Neural crest cell (in vitro differentiated cells): ENCODE data around the gene TOMM40L. TPM values are rescaled to one million over a fixed set of nuclear protein-coding genes. Genes with fewer than 3 reads are reported as not detected.
A peak's percentile ranks its signal among the peaks of the same experiment; 100 is the strongest.
"Not testable (repeated sequence)": the region's sequence is repeated elsewhere in the genome, so short reads cannot be mapped to it uniquely, and the experiment has no call there.

Source experiments
- DNase-seq: peaks from one replicate; pipeline ENCODE4 v3.0.0; 2021; ENCODE audit warnings: low read depth, mixed read lengths, low spot score
- H3K27ac Mint-ChIP-seq: one replicate; pipeline ENCODE4 v1.8.0; 2021; ENCODE audit warnings: mild to moderate bottlenecking, mixed read lengths; ENCODE audit not compliant: unreplicated experiment
- H3K27me3 Mint-ChIP-seq: 2 replicates; pipeline ENCODE4 v1.8.0; 2021; ENCODE audit warnings: low read depth, mild to moderate bottlenecking, mixed read lengths
- H3K36me3 Mint-ChIP-seq: 2 replicates; pipeline ENCODE4 v1.8.0; 2021; ENCODE audit warnings: low read depth, mild to moderate bottlenecking, mixed read lengths
- H3K4me1 Mint-ChIP-seq: 2 replicates; pipeline ENCODE4 v1.8.0; 2021; ENCODE audit warnings: mixed read lengths
- H3K4me3 Mint-ChIP-seq: one replicate; pipeline ENCODE4 v1.8.0; 2021; ENCODE audit warnings: mild to moderate bottlenecking, mixed read lengths
- H3K9me3 Mint-ChIP-seq: 2 replicates; pipeline ENCODE4 v1.8.0; 2021; ENCODE audit warnings: mixed read lengths
- total RNA-seq: library from RNA; stranded (reverse); gene quantifications from 2 replicates; pipeline ENCODE4 v1.2.1, GENCODE V29; 2021
- TF ChIP-seq, protein P1 (sequence below): fragments of 200-600 bp; sonication (generic); conservative IDR thresholded peaks from 2 replicates; pipeline ENCODE4 v1.5.0; 2021; ENCODE audit warnings: antibody characterized with exemption, mild to moderate bottlenecking

Gene TOMM40L
- total RNA-seq, 1 donor from 2014 or later, result 17.2 TPM

DNA sequence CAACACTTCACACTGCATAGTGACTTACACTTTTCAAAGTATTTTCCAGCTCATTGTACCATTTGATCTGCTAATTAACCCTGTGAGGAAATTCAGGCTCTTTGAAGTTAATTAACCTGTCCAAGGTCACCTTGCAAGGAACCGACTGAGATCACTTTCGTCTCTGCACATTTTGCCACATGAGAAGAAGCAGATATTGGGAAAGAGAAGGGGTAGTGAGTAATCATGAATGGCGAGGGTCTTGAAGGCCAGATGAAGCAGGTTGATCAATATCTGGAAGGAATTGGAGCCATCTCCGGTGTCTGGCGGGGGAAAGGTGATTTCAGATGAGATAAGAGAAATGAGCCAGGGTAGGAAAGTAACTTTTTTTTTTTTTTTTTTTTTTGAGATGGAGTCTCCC lies 5.9 kb upstream of the TOMM40L start:
- Mint-ChIP-seq H3K27ac (no peak overlapping the region), H3K9me3 (no peaks in the 10 kb centered on the region), H3K27me3 (no peaks in the 10 kb centered on the region), H3K4me1 (peaks cover 9% of the 10 kb centered on the region), H3K36me3 (peaks cover 3% of the 10 kb centered on the region), H3K4me3 (no peak overlapping the region)
- no peak for DNase-seq
- TF ChIP-seq, protein P1, sequence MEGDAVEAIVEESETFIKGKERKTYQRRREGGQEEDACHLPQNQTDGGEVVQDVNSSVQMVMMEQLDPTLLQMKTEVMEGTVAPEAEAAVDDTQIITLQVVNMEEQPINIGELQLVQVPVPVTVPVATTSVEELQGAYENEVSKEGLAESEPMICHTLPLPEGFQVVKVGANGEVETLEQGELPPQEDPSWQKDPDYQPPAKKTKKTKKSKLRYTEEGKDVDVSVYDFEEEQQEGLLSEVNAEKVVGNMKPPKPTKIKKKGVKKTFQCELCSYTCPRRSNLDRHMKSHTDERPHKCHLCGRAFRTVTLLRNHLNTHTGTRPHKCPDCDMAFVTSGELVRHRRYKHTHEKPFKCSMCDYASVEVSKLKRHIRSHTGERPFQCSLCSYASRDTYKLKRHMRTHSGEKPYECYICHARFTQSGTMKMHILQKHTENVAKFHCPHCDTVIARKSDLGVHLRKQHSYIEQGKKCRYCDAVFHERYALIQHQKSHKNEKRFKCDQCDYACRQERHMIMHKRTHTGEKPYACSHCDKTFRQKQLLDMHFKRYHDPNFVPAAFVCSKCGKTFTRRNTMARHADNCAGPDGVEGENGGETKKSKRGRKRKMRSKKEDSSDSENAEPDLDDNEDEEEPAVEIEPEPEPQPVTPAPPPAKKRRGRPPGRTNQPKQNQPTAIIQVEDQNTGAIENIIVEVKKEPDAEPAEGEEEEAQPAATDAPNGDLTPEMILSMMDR, result no peak

DNA sequence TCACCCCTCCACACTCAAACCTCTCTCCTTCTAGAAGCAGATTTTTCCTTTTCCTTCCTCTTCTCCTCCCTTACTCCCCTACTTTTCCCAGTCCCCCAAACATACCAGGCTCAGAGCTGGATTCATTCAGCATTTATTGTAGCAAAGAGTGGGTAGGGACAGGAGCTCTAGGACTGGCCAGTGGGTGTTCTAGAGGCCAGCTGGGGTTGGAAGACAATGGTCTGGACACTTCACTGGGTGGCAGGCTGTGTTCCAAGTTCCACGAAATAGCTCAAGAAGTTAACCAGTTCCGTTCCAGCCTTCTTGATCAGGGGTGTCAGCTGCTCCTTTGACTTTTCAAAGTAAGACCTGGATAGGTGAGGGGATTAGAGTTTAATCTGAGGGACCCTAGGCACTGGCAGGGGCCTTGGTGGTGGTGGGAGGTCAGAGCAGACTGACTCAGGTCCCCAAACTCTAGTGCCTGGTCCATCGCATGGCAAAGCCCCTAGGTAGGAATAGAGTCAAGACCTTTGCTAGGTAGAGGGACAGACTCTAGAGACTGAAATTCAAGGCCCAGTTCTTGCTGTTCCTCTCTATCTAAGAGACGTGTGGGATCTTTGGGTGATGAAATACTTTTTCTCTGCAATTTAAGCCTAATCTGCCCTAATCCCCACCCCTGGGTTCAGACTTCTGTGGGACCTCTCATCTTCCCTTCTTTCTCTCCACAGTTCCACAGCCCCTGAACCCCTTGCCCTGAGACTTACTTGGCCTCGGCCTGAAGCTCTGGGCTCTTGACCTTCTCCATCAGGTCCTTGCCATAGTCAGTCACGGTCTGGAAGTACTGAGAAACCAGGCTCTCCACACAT lies 3.5 kb upstream of the TOMM40L start:
- Mint-ChIP-seq H3K9me3 (peaks cover 6% of the 10 kb centered on the region), H3K27ac (no peak overlapping the region), H3K36me3 (no peaks in the 10 kb centered on the region), H3K27me3 (no peaks in the 10 kb centered on the region), H3K4me1 (peaks cover 22% of the 10 kb centered on the region), H3K4me3 (no peak overlapping the region)
- TF ChIP-seq, protein P1, result no peak
- no peak for DNase-seq

DNA sequence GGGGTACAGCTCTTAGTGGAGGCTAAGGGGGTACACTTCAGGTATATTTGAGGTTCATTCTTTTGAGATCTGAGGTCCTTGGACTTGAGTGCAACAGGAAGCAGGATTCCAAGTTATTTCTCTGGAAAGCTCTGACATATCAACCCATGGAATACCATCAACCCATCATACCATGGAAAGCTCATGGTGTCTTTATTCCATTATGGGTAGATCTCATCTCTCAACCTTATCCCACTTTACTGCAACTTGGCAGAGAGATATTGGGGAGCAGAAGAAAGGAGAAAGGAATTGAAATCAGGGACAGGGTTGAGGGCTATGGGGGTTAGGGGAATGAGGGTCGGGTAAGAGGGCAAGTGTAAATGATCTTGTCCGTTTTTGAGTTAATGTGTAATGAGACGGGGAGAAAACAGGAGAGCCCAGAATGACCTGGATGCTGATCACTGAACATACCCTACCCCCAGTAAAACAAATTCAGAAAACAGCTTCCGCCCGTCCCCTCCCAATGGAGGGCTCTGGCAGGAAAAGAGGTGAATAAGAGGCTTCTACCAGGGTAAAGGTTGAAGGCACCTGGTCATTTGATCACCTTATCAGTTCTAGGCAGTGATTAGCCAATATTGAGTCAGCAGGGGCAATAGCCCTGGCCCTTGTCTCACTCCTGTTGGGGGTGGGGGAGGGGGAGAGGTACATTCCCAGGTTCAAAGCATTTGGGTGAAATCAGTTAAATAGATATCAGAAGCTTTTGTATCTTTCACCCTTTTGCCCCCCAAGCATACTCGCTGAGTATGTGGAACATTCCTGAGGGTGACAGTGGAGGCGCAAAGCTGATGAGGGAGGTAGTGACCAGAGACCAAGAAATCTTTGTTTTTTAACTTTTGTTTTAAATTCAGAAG lies 1.8 kb upstream of the TOMM40L start:
- Mint-ChIP-seq H3K27me3 (no peaks in the 10 kb centered on the region), H3K4me3 (no peak overlapping the region), H3K36me3 (no peaks in the 10 kb centered on the region), H3K9me3 (peaks cover 6% of the 10 kb centered on the region), H3K4me1 (peaks cover 29% of the 10 kb centered on the region), H3K27ac (no peak overlapping the region)
- no peak for DNase-seq
- TF ChIP-seq, protein P1, result no peak

DNA sequence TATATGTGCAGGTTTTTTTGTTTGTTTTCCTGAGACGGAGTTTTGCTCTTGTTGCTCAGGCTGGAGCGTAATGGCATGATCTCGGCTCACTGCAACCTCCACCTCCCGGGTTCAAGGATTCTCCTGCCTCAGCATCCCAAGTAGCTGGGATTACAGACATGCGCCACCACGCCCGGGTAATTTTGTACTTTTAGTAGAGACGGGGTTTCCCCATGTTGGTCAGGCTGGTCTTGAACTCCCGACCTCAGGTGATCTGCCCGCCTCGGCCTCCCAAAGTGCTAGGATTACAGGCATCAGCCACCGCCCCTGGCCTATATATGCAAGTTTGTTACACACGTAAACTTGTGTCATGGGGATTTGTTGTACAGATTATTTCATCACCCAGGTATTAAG lies 1.2 kb upstream of the TOMM40L start:
- not testable (repeated sequence) for H3K36me3 Mint-ChIP-seq, DNase-seq, H3K4me3 Mint-ChIP-seq, H3K27ac Mint-ChIP-seq, H3K27me3 Mint-ChIP-seq, H3K9me3 Mint-ChIP-seq
- peaks cover 29% of the 10 kb centered on the region for H3K4me1 Mint-ChIP-seq

GRCh38 chr1:161225178-161225533 lies 704 bp upstream of the TOMM40L start:
- no peak for DNase-seq
- TF ChIP-seq, protein P1, result no peak
- Mint-ChIP-seq H3K27me3 (no peaks in the 10 kb centered on the region), H3K36me3 (no peaks in the 10 kb centered on the region), H3K9me3 (peaks cover 6% of the 10 kb centered on the region), H3K4me3 (peak overlapping the region; percentile 99), H3K27ac (peak overlapping the region; percentile 53), H3K4me1 (peaks cover 29% of the 10 kb centered on the region)
